GM10847 (cell line): ENCODE data around the gene IFNAR1.

ENCODE experiments used
- POLR2A ChIP-seq: IDR thresholded peaks from 2 replicates; pipeline ENCODE4 v1.6.1; 2011; ENCODE audit not compliant: insufficient read length; ENCODE audit errors: extremely low read depth

IFNAR1 gene

DNA sequence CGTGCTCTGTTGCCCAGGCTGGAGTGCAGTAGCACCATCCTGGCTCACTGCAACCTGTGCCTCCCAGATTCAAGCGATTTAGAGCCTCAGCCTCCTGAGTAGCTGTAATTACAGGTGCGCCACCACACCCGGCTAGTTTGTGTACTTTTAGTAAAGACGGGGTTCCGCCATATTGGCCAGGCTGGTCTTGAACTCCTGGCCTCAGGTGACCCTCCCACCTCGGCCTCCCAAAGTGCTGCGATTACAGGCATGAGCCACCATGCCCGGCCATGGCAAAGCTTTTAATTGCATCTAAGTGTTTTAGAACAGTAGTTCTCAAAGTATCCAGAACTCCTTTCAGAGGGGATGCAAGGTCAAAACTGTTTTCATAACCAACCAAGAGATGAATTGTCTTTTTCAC is 53.3 kb downstream of the IFNAR1 start:
- no peak for TF ChIP-seq POLR2A

DNA sequence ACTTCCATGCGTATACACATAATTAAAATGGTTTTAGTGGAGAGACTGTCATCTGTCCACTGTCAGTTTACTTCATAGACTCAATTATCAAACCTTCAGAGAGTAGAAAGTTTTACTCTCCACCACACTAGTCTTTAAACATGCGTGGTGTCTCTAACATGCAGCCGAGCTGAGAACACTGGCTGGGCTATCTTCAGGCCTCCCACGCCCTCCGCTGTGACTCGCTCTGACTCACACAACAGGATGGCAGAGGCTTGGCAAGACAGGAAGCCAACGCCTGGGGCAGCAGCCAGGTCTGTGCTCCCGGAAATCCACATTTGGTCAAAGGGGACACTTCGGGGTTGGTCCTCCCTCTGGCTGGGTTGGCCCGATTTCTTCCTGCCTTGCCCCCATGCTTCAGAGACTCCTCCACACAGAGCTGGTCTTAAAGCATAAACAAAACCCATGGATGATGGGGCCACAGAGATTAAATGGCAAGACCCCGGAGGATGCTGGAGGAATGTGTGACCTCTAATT is 55.8 kb downstream of the IFNAR1 start:
- TF ChIP-seq POLR2A = peak; percentile 38

DNA sequence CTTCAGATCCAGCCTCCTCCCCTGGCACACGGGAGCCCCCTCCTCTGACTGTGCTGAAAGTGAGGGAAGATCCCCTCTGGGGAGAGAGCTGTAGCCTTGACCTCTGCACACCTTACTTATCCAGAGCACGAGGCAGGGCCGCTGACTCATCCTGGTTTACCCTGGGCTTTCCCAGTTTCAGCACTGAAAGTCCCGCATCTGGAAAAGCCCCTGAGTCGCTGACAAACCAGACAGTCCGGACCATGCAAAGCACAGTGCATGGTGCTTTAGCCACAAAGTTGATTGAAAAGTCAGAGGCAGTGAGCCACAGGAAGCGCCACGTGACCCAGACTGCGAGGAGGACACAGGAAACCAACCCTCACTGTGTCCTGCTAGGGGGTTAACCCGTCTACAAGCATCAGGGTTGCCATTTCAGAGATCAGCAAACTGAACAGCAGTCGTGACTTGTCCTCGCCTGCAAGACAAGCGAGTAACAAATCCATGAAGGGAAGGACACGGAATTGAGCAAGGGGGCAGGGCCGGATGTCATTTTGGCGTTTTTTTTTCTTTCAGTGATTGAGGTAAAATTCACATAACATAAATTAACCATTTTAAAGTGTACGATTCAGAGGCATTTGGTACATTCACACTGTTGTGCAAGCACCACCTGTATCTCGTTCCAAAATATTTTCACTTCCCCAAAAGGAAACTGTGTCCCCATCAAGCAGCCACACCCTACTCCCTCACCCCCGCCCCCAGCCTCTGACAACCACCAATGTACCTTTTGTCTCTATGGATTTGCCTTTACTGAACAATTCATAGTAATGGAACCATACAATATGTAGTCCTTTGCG is 58.5 kb downstream of the IFNAR1 start:
- TF ChIP-seq POLR2A = peak; percentile 39

DNA sequence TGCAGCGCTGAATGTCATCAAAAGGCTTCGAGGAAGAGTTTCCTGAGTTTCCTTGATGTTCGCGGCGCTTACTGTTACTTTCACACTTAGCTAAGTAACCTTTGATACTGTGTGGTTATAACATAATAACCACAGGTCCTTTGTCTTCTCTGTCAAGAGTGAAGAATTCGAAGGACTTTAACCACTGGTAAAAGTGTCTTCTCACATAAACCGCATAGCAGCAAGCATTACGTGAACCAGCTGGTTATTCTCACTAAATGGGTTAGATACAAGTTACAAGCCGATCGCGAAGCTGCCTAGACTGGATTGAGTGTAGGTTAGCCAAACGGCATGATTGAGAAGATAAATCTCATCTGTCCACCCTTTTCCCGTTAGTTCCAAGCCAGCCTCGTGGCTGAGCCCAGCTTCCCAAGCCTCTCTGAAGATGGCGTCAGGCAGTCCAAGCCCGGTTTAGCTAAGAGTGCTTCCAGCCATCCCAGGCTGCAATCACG is 60.1 kb downstream of the IFNAR1 start:
- no peak for TF ChIP-seq POLR2A

DNA sequence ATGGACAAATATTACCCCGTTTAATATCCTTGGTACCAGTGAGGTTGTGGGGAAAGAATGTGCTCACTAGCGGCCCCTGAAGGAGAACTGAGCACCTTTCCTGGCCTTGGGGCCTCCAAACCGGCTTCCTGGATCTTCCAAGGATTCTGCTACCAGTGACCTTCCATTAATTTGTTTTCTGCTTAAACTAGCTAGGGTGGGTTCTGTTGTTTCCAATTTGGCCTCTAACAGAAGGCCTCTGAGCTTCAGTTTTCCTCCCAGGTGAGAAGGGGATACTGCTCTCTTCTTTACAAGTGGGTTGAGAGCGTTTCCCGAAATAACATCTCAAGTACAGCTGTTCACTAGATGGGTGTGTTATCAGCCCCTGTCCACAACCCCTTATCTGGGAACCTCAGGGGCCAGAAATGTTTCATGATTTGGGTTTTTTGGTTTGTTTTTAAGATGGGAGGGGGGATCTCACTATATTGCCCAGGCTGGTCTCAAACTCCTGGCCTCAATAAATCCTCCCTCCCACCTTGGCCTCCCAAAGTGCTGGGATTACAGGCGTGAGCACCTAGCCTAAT is 61.5 kb downstream of the IFNAR1 start:
- no peak for TF ChIP-seq POLR2A

DNA sequence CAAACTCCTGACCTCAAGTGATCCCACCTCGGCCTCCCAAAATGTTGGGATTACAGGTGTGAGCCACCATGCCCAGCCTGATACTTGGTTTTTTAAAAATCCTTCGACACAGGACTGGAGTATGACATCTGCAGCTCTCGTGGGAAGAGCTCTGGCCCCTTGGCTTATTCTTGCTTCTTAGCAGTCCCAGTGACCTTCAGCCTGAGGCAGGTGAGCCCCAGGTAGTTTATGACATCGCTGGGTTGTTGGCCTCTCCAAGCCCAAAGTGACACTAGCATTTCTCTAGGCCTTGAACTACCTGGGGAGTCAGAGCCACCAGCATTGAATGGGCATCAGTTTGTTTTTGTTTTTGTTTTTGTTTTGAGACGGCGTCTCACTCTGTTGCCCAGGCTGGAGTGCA is 62.5 kb downstream of the IFNAR1 start:
- no peak for TF ChIP-seq POLR2A

DNA sequence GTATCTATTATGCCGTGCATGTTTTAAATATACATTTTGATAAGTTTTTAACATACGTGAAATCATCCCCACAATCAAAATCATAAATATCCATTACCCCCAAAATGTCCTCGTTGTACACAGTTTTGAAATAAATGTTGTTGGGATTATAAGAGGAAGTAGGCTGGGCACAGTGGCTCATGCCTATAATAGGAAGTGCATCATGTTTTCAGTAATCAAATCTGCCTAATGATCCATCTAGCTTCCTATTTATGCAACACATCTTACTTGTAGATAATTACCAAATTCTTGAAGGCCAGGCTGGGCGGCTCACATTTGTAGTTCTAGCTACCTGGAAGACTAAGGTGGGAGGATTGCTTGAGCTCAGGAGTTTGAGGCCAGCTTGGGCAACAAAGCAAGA is 63.4 kb downstream of the IFNAR1 start:
- TF ChIP-seq POLR2A = no peak

DNA sequence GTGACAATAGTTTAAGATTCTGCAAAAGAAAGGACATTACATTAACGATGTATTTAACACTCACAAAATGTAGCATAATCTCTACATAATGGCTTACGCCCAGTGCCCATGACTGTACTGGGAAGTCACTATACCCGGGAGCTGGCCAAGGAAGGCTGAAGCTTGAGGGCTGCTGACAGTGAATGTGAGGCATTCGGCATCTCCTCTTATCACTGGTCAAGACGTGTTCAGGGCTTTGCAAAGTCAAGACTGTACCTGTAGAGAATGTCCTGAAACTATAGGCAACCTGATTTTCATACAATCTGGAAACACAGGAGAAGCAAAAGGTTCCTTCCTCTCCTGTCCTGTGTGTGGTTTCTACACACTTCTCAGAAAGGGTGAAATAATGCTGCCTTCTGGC is 65.7 kb downstream of the IFNAR1 start:
- no peak for TF ChIP-seq POLR2A

DNA sequence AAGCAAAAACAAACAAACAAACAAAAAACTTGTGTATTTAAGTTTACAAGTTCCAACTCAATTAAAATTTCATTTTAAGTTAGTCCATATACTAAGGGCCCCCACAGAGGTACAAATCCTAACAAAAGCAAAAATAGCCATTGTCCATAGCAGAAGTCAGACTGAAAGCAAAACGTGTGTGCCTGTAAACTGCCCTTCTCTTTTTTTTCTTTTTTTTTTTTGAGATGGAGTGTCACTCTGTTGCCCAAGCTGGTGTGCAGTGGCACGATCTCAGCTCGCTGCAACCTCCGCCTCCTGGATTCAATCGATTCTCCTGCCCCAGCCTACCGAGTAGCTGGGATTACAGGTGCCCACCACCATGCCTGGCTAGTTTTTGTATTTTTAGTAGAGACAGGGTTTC is 66.9 kb downstream of the IFNAR1 start:
- TF ChIP-seq POLR2A = no peak

DNA sequence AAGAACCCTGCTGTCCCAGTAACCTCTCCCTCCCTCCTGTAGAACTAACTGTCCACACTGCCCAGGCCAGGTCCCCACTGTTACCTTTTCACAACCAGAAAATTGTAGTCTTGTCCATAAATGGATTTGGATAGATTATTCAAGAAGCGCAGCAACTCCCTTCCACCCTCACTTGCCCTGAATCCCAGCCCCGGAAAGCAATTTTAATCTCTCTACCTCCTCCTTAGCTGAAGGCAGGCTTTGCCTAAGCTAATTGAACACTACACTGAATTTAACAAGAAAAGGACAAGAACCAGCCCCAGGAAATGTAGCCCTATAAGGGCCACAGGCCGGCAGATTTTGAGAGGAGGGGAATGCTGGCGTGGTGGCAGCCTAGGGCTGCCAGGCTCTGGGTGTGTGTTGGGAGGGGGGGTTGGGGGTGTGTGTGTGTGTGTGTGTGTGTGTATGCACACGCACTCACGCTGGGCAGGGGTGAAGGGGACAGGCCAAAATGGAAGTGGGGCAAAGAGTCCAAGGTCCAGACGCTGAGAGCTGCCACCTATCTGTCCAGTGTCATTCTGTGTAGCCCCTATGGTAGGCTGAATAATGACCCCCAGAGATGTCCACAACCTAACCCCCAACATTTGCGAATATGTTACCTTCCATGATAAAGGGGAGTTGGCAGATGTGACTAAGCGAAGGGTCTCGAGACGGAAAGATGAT is 67.7 kb downstream of the IFNAR1 start:
- no peak for TF ChIP-seq POLR2A

DNA sequence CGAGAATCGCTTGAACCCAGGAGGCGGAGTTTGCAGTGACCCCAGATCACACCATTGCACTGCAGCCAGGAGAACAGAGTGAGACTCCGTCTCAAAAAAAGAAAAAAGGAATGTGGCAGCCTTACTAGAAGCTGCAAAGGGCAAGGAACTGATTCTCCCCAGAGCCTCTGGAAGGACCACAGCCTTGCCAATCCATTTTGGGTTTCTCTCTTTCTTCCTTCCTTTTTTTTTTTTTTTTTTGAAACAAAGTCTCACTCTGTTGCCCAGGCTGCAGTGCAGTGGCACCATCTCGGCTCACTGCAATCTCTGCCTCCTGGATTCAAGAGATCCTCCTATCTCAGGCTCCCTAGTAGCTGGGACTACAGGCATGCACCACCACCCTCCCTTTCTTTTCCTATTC is 68.6 kb downstream of the IFNAR1 start:
- TF ChIP-seq POLR2A = no peak

DNA sequence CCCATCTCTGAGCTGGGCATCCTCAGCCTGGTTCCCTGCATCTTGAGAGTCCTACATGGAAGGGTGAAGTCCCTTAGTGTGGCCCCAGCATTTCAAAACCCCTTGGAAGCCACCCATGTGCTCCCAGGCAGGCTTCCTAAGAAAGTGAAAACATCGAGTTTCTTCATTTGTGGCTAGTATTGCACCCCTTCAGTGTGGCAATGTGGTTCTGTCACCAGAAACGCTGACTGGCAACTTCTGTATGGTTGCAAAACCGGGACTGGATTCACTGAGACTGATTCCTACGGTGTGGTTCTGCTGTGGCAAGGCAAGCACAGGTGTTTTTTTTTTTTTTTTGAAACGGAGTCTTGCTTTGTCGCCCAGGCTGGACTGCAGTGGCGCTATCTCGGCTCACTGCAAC is 69.5 kb downstream of the IFNAR1 start:
- no peak for TF ChIP-seq POLR2A

DNA sequence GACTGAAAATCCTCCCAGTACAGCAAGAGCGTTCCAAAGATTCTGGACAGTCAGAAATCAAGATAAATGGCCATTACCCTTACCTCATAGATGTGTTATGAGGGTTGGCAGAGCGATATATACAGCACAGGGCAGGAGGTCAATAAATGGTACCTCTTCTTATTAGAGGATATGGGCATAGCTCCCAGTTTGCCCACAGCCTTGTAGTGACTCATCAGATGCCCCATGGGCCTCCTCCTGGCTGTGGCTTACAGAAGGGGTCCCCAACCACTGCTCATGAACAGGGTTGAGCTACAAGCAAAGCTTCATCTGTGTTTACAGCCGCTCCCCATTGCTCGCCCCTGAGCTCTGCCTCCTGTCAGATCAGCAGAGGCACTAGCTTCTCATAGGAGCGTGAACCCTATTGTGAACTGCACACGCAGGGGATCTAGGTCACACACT is 71.1 kb downstream of the IFNAR1 start:
- no peak for TF ChIP-seq POLR2A

DNA sequence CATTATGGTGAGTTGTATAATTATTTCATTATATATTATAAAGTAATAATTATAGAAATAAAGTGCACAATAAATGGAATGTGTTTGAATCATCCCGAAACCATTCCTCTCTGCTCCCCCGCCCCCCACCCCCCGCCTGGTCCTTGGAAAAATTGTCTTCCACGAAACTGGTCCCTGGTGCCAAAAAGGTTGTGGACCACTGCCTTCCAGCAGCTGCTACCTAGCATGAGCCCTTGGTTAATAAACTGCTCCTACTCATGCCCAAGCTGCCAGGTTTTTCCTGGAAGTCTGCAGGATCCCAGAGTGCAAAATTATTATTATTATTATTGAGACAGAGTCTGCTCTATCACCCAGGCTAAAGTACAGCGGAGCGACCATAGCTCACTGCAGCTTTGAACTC is 71.7 kb downstream of the IFNAR1 start:
- no peak for TF ChIP-seq POLR2A

DNA sequence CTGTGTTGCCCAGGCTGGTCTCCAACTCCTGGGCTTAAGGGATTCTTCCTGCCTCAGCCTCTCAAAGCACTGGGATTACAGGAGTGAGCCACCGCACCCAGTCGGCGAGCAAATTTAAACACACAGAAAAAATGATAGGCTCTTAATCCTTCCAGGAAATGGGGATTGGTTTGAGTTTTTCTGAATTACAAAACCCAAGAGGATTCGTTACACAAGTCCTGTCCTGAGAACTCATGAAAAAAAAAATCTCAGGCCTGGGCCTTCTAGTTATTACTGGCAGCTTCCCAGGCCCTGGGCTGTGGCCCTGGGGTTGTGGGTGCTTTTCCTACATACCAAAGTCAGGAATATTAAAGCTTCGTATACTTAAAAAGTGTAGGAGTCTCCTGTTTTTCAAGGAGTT is 72.2 kb downstream of the IFNAR1 start:
- no peak for TF ChIP-seq POLR2A

DNA sequence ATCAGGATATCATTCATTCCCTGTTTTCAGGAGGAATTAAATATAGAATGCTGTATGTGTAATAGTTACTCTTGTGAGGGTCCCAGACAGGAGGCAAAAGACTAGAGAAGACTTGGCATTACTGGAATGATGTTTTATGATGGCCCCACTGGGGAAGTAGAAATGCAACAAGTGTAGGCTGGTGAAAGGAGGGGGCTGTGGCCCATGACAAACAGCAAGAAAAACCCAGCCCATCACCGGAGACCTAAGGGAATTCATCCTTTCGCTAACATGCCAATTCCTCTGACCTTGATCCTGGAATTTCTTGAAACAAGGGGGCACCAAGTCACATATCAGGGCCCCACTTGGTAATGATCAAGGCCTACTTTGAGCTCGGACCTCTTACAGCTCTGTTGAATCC is 72.9 kb downstream of the IFNAR1 start:
- no peak for TF ChIP-seq POLR2A
